SK-N-MC (cell line): Measurements from ENCODE around the gene CAPN12.
"Not testable (repeated sequence)": the region's sequence is repeated elsewhere in the genome, so short reads cannot be mapped to it uniquely, and the experiment has no call there.

Experiments
- DNase-seq: peaks from one replicate; pipeline ENCODE4 v3.0.0-alpha.2; 2011; ENCODE audit warnings: low read depth, low spot score
- H3K27ac ChIP-seq: fragments of 200-600 bp; sonication (generic); 2 replicates; pipeline ENCODE4 v1.5.1; 2016; ENCODE audit warnings: mixed run types
- H3K36me3 ChIP-seq: fragments of 200-600 bp; sonication (generic); 2 replicates; pipeline ENCODE4 v1.6.1; 2017; ENCODE audit warnings: antibody characterized with exemption, low read length, mixed read lengths; ENCODE audit not compliant: insufficient read depth
- H3K4me3 ChIP-seq: fragments of 200-600 bp; sonication (generic); 2 replicates; pipeline ENCODE4 v1.5.1; 2016
- H3K9ac ChIP-seq: fragments of 200-600 bp; sonication (generic); 2 replicates; pipeline ENCODE4 v1.8.0; 2017; ENCODE audit warnings: mixed run types, mixed read lengths; ENCODE audit not compliant: insufficient read length
- H3K9me3 ChIP-seq: fragments of 200-600 bp; sonication (generic); 2 replicates; pipeline ENCODE4 v1.6.1; 2017; ENCODE audit warnings: low read depth, mild to moderate bottlenecking, antibody characterized with exemption, low read length, moderate library complexity, mixed read lengths
- EZH2 ChIP-seq: fragments of 200-600 bp; sonication (generic); IDR thresholded peaks from one replicate; pipeline ENCODE4 v1.6.1; 2017; ENCODE audit warnings: antibody characterized with exemption
- FOXP2 ChIP-seq: optimal IDR thresholded peaks from 2 replicates; pipeline ENCODE3; 2011; ENCODE audit warnings: mild to moderate bottlenecking, moderate library complexity; ENCODE audit not compliant: insufficient read depth; ENCODE audit errors: extremely low read length, control extremely low read depth
- POLR2AphosphoS5 ChIP-seq: IDR thresholded peaks from 2 replicates; pipeline ENCODE4 v1.6.1; 2012; ENCODE audit warnings: mild to moderate bottlenecking, low read depth, low read length, borderline replicate concordance

Gene CAPN12, protein sequence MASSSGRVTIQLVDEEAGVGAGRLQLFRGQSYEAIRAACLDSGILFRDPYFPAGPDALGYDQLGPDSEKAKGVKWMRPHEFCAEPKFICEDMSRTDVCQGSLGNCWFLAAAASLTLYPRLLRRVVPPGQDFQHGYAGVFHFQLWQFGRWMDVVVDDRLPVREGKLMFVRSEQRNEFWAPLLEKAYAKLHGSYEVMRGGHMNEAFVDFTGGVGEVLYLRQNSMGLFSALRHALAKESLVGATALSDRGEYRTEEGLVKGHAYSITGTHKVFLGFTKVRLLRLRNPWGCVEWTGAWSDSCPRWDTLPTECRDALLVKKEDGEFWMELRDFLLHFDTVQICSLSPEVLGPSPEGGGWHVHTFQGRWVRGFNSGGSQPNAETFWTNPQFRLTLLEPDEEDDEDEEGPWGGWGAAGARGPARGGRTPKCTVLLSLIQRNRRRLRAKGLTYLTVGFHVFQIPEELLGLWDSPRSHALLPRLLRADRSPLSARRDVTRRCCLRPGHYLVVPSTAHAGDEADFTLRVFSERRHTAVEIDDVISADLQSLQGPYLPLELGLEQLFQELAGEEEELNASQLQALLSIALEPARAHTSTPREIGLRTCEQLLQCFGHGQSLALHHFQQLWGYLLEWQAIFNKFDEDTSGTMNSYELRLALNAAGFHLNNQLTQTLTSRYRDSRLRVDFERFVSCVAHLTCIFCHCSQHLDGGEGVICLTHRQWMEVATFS

GRCh38 chr19:38744298-38744681 lies at the start of gene CAPN12:
Gene CAPN12, minus strand, starts transcription at chr19:38744474. Its CDS starts 309 bp downstream, at chr19:38744165.
- H3K36me3 ChIP-seq, result no peaks in the 10 kb centered on the region
- TF ChIP-seq EZH2, result no peak
- TF ChIP-seq POLR2AphosphoS5, result no peak
- no peak for TF ChIP-seq FOXP2
- no peak within 1 kb of the TSS for H3K27ac ChIP-seq
- H3K9ac ChIP-seq, result no peak within 1 kb of the TSS
- no peak within 1 kb of the TSS for H3K4me3 ChIP-seq
- H3K9me3 ChIP-seq, result no peaks in the 10 kb centered on the region
- no peak for DNase-seq

DNA sequence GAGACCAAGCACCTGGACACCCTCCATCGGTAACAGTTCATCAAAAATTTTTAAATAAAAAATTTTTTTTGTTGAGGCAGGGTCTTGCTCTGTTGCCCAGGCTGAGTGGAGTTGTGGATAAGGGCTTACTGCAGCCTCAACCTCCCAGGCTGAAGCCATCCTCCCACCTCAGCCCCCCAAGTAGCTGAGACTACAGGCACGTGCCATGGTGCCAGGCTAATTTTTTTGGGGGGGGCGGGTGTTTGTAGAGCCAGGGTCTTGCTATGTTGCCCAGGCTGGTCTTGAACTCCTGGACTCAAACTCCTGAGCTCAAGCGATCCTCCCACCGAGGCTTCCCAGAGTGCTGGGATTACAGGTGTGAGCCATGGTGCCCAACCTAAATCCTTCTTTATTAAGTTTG lies 49.4 kb upstream of the CAPN12 start:
- no peak for DNase-seq
- Histone ChIP-seq H3K9me3 (no peaks in the 10 kb centered on the region), H3K36me3 (no peaks in the 10 kb centered on the region), H3K27ac (no peak overlapping the region), H3K4me3 (no peak overlapping the region), H3K9ac (no peak overlapping the region)
- no peak for TF ChIP-seq EZH2
- no peak for TF ChIP-seq FOXP2
- TF ChIP-seq POLR2AphosphoS5, result no peak

DNA sequence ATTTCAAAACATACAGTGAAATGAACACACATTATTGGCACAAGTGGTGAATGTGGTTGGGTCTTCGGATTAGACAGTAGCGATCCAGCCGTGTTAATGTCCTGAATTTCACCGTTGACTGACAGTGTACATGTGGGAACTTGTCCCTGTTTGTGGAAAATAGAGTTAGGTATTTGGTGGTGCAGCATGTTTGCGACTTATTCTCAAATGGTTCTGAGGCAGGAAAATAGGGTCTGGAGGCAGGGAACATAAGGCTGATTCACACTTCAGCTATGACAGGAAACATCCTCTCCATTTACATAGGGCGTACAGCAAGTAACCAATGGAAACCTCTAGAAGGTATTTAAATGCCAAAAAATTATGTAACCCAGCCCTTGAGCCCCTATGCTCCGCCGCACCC lies 48.9 kb upstream of the CAPN12 start:
- H3K9ac ChIP-seq, result no peak overlapping the region
- TF ChIP-seq EZH2 (no peak), FOXP2 (no peak), POLR2AphosphoS5 (no peak)
- H3K36me3 ChIP-seq, result no peaks in the 10 kb centered on the region
- no peaks in the 10 kb centered on the region for H3K9me3 ChIP-seq
- no peak overlapping the region for H3K27ac ChIP-seq
- H3K4me3 ChIP-seq, result no peak overlapping the region
- DNase-seq, result no peak

- H3K4me3 ChIP-seq, result no peak overlapping the region
- TF ChIP-seq EZH2 (no peak), POLR2AphosphoS5 (no peak), FOXP2 (no peak)
- no peak overlapping the region for H3K9ac ChIP-seq
- no peaks in the 10 kb centered on the region for H3K36me3 ChIP-seq
- H3K27ac ChIP-seq, result no peak overlapping the region
- no peak for DNase-seq
- no peaks in the 10 kb centered on the region for H3K9me3 ChIP-seq
Measured at GRCh38 chr19:38792250-38793111, 48.2 kb upstream of the CAPN12 start.

GRCh38 chr19:38791451-38792064 lies 47.3 kb upstream of the CAPN12 start:
- not testable (repeated sequence) for H3K9me3 ChIP-seq, H3K27ac ChIP-seq, DNase-seq, H3K36me3 ChIP-seq, H3K4me3 ChIP-seq, H3K9ac ChIP-seq

- H3K4me3 ChIP-seq, DNase-seq, H3K9me3 ChIP-seq: not testable (repeated sequence)
Measured at GRCh38 chr19:38790507-38791403, 46.5 kb upstream of the CAPN12 start.

GRCh38 chr19:38788478-38789243 lies 44.4 kb upstream of the CAPN12 start, which contains the start of gene LGALS7B:
Gene LGALS7B, plus strand, starts transcription at chr19:38789200. Its CDS starts 27 bp downstream, at chr19:38789227.
- no peak for TF ChIP-seq POLR2AphosphoS5
- no peak for TF ChIP-seq FOXP2
- TF ChIP-seq EZH2, result no peak

More at GRCh38 chr19:38790507-38791403, 46.5 kb upstream of the CAPN12 start:
- not testable (repeated sequence) for H3K9ac ChIP-seq, H3K36me3 ChIP-seq, H3K27ac ChIP-seq

More at GRCh38 chr19:38788478-38789243, 44.4 kb upstream of the CAPN12 start, which contains the start of gene LGALS7B:
- DNase-seq, result no peak
- Histone ChIP-seq H3K36me3 (no peaks in the 10 kb centered on the region), H3K9ac (no peak within 1 kb of the TSS), H3K27ac (no peak within 1 kb of the TSS), H3K4me3 (no peak within 1 kb of the TSS), H3K9me3 (no peaks in the 10 kb centered on the region)
